TTC549 (cell line): ENCODE results near the gene ALCAM.
"Not testable (repeated sequence)": the region's sequence is repeated elsewhere in the genome, so short reads cannot be mapped to it uniquely, and the experiment has no call there.

ENCODE experiments used
- FAIRE-seq: peaks from 2 replicates; lab custom pipeline; 2012; peaks lifted over from hg19 to GRCh38; lab: Jason Lieb, UNC

ALCAM gene

GRCh38 chr3:105598042-105598796 lies 231.5 kb downstream of the ALCAM start:
- no peak for FAIRE-seq

GRCh38 chr3:105599350-105599749 lies 232.6 kb downstream of the ALCAM start:
- no peak for FAIRE-seq

DNA sequence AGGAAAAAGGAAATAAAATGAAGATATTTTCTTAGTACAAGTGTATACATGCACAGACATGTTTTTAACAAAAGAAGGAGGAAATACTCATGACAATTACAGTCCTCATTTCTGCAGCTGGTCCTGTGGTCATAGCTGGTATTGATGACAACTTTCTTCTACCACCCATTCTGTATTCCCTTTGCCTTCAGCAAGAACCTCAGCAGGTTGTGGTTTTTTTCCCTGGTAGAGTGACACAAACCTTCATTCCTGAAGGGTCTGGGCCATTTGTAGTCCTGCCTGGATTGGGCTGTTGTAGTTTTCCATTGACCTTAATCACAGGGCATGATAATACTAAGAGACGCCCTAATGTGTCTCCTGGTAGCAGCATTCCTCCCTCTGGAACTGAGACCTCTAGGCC lies 235.0 kb downstream of the ALCAM start:
- not testable (repeated sequence) for FAIRE-seq

DNA sequence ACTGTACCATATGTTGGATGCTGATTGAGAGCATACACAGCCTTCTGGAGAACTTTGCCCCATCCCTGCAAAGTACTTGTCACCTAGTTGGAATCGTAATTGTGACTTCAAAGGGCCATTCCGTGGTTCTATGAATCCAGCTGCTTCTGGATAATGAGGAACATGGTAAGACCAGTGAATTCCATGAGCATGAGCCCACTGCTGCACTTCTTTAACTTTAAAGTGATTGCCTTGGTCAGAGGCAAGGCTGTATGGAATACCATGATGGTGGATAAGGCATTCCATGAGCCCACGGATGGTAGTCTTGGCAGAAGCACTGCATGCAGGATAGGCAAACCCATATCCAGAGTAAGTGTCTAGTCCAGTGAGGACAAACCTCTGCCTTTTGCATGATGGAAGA lies 235.6 kb downstream of the ALCAM start:
- FAIRE-seq = not testable (repeated sequence)

GRCh38 chr3:105603516-105603915 lies 236.8 kb downstream of the ALCAM start:
- not testable (repeated sequence) for FAIRE-seq

DNA sequence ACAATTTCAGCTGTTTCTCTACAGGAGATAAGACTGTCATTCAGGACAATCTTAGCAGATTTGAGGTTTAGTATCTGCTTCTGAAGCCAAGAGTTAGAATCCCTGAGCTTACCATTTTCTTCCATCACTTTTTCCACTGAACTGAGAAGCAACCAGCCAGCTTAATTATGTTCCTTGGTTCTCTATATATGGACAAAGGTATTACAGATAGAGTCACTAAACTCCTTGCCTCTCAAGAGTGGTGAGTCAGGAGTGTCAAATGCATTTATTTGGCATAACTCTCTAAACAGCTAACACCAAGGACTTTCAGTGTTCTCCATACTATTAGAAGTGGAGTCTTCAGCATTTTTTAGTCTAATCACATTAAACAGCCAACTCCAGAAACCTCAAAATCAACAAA lies 239.3 kb downstream of the ALCAM start:
- no peak for FAIRE-seq

GRCh38 chr3:105608623-105609022 lies 241.9 kb downstream of the ALCAM start:
- no peak for FAIRE-seq

- no peak for FAIRE-seq
These were observed 243.8 kb downstream of the ALCAM start for GRCh38 chr3:105610473-105610872.

GRCh38 chr3:105611304-105612192 lies 244.8 kb downstream of the ALCAM start:
- FAIRE-seq = no peak

- no peak for FAIRE-seq
These were observed 246.4 kb downstream of the ALCAM start for GRCh38 chr3:105613120-105613519.

- no peak for FAIRE-seq
These were observed 247.8 kb downstream of the ALCAM start for GRCh38 chr3:105614288-105615030.

DNA sequence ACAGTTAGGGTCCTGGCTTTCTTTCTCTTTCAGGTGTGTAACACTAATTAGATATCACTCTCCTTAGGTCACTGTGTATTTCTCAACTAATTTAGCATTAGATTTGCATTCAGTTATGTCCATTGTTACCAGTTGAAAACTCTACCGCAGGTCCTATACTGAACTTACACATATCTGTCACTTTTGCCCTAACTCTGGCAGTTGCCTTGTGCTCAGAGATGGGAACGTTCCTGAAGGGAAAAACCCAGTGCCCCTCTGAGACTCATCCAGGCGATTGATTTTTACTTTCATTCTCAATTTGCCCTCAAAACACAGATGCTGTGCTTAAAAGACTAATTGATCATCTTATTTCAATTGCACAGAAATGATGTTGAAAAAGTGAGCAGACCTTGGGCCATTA lies 249.1 kb downstream of the ALCAM start:
- FAIRE-seq = no peak

GRCh38 chr3:105616374-105617121 lies 249.8 kb downstream of the ALCAM start:
- FAIRE-seq = no peak

GRCh38 chr3:105618556-105618955 lies 251.8 kb downstream of the ALCAM start:
- no peak for FAIRE-seq

DNA sequence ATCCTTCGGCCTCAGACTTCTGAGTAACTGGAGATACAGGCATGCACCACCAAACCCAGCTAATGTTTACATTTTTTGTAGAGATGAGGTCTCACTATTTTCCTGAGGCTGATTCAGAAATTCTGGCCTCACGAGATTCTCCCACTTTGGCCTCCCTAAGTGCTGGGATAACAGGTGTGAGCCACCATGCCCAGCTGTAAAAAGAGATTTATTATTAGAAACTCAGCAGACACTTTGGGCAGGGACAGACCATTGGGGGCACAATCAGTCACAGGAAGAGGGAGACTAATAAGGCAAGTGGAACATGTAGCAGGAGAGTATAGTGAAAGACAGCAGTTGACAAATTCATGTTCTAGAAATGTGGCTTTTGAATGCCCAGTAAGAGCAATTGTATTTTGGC lies 252.9 kb downstream of the ALCAM start:
- no peak for FAIRE-seq

DNA sequence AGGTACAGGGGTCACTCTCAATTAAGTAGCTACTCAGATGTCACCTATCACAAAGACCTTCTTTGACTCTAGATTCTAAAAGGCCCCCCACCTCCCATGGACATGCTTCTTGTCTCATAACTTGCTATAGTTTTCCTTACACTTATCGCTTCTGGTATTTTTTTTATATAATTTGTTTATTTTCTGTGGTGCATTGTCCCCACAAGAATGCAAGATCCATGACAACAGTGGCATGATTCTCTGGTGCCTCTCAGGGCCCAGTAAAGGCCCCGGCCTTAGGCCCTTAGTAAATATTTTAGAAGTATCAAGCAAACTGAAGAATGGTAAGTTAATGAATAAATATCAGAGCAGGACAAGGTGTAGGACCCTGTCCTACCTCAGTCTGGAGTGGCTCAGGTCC lies 253.5 kb downstream of the ALCAM start:
- no peak for FAIRE-seq

GRCh38 chr3:105622169-105622568 lies 255.5 kb downstream of the ALCAM start:
- no peak for FAIRE-seq
